H1 (cell line): ENCODE results near the gene TTC4. TPM values are rescaled to one million over a fixed set of nuclear protein-coding genes. Genes with fewer than 3 reads are reported as not detected.

Experiments
- CTCF ChIA-PET: fragments of 300-600 bp; sonication (Branson Sonifier 250); formaldehyde crosslinking; loops from one replicate; lab custom pipeline; 2021; ENCODE audit not compliant: partially characterized antibody; lab: Charles Lee
- POLR2A ChIA-PET: fragments of 300-600 bp; sonication (Branson Sonifier 250); formaldehyde crosslinking; loops from one replicate; lab custom pipeline; 2021; ENCODE audit warnings: inconsistent platforms; ENCODE audit not compliant: partially characterized antibody; lab: Charles Lee
- DNase-seq, 2 experiments: peaks; one replicate each; pipeline versions ENCODE4 v3.0.0 to v3.0.0-alpha.2; 2010 to 2022; ENCODE audit warnings: low spot score in 2 of 2, low read depth in 1 of 2, mixed read lengths in 1 of 2
- FAIRE-seq: peaks from 2 replicates; lab custom pipeline; 2011; peaks lifted over from hg19 to GRCh38; lab: Jason Lieb, UNC
- H2AFZ ChIP-seq: 2 replicates; pipeline ENCODE4 v1.8.1; 2012; ENCODE audit warnings: low read length, inconsistent platforms
- H2AK5ac ChIP-seq: 2 replicates; pipeline ENCODE4 v1.6.1; 2013; ENCODE audit warnings: low read depth, low read length
- H2BK120ac ChIP-seq: replicated peaks from 2 replicates; pipeline ENCODE3; 2013; ENCODE audit warnings: low read depth, low read length, inconsistent platforms
- H2BK12ac ChIP-seq: 2 replicates; pipeline ENCODE4 v1.6.1; 2013; ENCODE audit warnings: low read depth, low read length
- H2BK15ac ChIP-seq: 2 replicates; pipeline ENCODE4 v1.6.1; 2013; ENCODE audit warnings: low read length
- H2BK20ac ChIP-seq: 2 replicates; pipeline ENCODE4 v1.6.1; 2013; ENCODE audit warnings: low read length
- H2BK5ac ChIP-seq: 2 replicates; pipeline ENCODE4 v1.6.1; 2013; ENCODE audit warnings: low read depth, low read length
- H3K14ac ChIP-seq: 2 replicates; pipeline ENCODE4 v1.6.1; 2013; ENCODE audit warnings: inconsistent platforms; ENCODE audit not compliant: insufficient read length
- H3K18ac ChIP-seq: 2 replicates; pipeline ENCODE4 v1.6.1; 2013; ENCODE audit warnings: low read length; ENCODE audit errors: extremely low read depth
- H3K23ac ChIP-seq: 2 replicates; pipeline ENCODE4 v1.6.1; 2013; ENCODE audit warnings: inconsistent platforms; ENCODE audit not compliant: insufficient read length
- H3K23me2 ChIP-seq: 2 replicates; pipeline ENCODE4 v1.6.1; 2013; ENCODE audit warnings: low read depth, low read length
- H3K27ac ChIP-seq: 2 replicates; pipeline ENCODE4 v1.6.1; 2011; ENCODE audit warnings: low read depth, low read length, inconsistent platforms
- H3K27me3 ChIP-seq, 4 experiments: replicated peaks in 1 of 4; 1 replicate in 1 of 4; 2 replicates in 3 of 4; pipeline versions ENCODE4 v1.6.1 to v1.8.1; 2011 to 2013; ENCODE audit warnings: low read length in 3 of 4, mild to moderate bottlenecking in 3 of 4, inconsistent platforms in 2 of 4, mixed read lengths in 2 of 4, moderate library complexity in 1 of 4; ENCODE audit not compliant: control insufficient read depth in 3 of 4, insufficient read depth in 3 of 4; ENCODE audit errors: extremely low read depth in 1 of 4
- H3K36me3 ChIP-seq, 4 experiments: 2 replicates each; pipeline versions ENCODE4 v1.6.1 to v1.8.1; 2011 to 2013; ENCODE audit warnings: mild to moderate bottlenecking in 4 of 4, low read length in 3 of 4, moderate library complexity in 2 of 4, control low read depth in 1 of 4, inconsistent platforms in 1 of 4; ENCODE audit not compliant: insufficient read depth in 4 of 4, control insufficient read depth in 2 of 4
- H3K4ac ChIP-seq: replicated peaks from 2 replicates; pipeline ENCODE3; 2013; ENCODE audit warnings: low read length, low read depth, mixed read lengths, inconsistent platforms; ENCODE audit not compliant: insufficient read length
- H3K4me1 ChIP-seq, 4 experiments: replicated peaks in 1 of 4; 1 replicate in 1 of 4; 2 replicates in 3 of 4; pipeline versions ENCODE4 v1.6.1 to v1.8.1; 2011 to 2013; ENCODE audit warnings: low read length in 3 of 4, inconsistent platforms in 2 of 4, mixed read lengths in 1 of 4; ENCODE audit not compliant: insufficient read depth in 4 of 4, control insufficient read depth in 3 of 4
- H3K4me2 ChIP-seq, 2 experiments: 2 replicates each; pipeline versions ENCODE4 v1.6.1 to v1.8.1; 2011 to 2013; ENCODE audit warnings: low read depth in 2 of 2, low read length in 2 of 2, control low read depth in 1 of 2, inconsistent platforms in 1 of 2, mild to moderate bottlenecking in 1 of 2; ENCODE audit not compliant: insufficient read depth in 1 of 2
- H3K4me3 ChIP-seq, 4 experiments: fragments of 200-600, 300-600 bp in 1 of 4; sonication (generic), shearing (Covaris generic), sonication (Bioruptor Twin) in 1 of 4; 2 replicates each; pipeline versions ENCODE4 v1.5.1 to v1.8.1; 2011 to 2016; ENCODE audit warnings: low read length in 4 of 4, low read depth in 3 of 4, control low read depth in 2 of 4, inconsistent platforms in 2 of 4, mild to moderate bottlenecking in 2 of 4, mixed read lengths in 1 of 4, moderate library complexity in 1 of 4; ENCODE audit not compliant: insufficient read depth in 2 of 4; ENCODE audit errors: extremely low read depth in 1 of 4
- H3K56ac ChIP-seq: replicated peaks from 2 replicates; pipeline ENCODE3; 2013; ENCODE audit warnings: low read depth, mild to moderate bottlenecking, mixed read lengths, low read length, inconsistent platforms; ENCODE audit not compliant: insufficient read length
- H3K79me1 ChIP-seq: 2 replicates; pipeline ENCODE4 v1.6.1; 2013; ENCODE audit warnings: low read depth, low read length, control low read depth
- H3K79me2 ChIP-seq, 2 experiments: 2 replicates each; pipeline versions ENCODE4 v1.6.1 to v1.8.1; 2012 to 2013; ENCODE audit warnings: low read length in 2 of 2, mild to moderate bottlenecking in 2 of 2, inconsistent platforms in 1 of 2; ENCODE audit not compliant: insufficient read depth in 2 of 2, control insufficient read depth in 1 of 2
- H3K9ac ChIP-seq, 4 experiments: replicated peaks in 1 of 4; 1 replicate in 1 of 4; 2 replicates in 3 of 4; pipeline versions ENCODE4 v1.6.1 to v1.8.1; 2011 to 2013; ENCODE audit warnings: low read depth in 3 of 4, low read length in 3 of 4, control low read depth in 2 of 4, mild to moderate bottlenecking in 2 of 4, moderate library complexity in 2 of 4, inconsistent platforms in 1 of 4; ENCODE audit errors: extremely low read depth in 1 of 4
- H3K9me3 ChIP-seq, 2 experiments: 2 replicates each; pipeline versions ENCODE4 v1.6.1 to v1.8.1; 2012 to 2013; ENCODE audit warnings: mild to moderate bottlenecking in 2 of 2, moderate library complexity in 2 of 2, control low read depth in 1 of 2, inconsistent platforms in 1 of 2, low read depth in 1 of 2, low read length in 1 of 2, mixed read lengths in 1 of 2; ENCODE audit not compliant: insufficient read depth in 2 of 2
- H4K20me1 ChIP-seq, 2 experiments: replicated peaks in 1 of 2; 2 replicates each; pipeline versions ENCODE3 to v1.8.1; 2011 to 2013; ENCODE audit warnings: inconsistent platforms in 2 of 2, low read length in 2 of 2, mild to moderate bottlenecking in 1 of 2; ENCODE audit not compliant: insufficient read depth in 2 of 2, control insufficient read depth in 1 of 2
- H4K5ac ChIP-seq: 2 replicates; pipeline ENCODE4 v1.6.1; 2013; ENCODE audit warnings: low read length, low read depth, mixed read lengths, inconsistent platforms; ENCODE audit not compliant: insufficient read length
- H4K8ac ChIP-seq: 2 replicates; pipeline ENCODE4 v1.8.0; 2013; ENCODE audit warnings: mild to moderate bottlenecking, moderate library complexity, low read length, inconsistent platforms; ENCODE audit not compliant: insufficient read depth; ENCODE audit errors: extremely low read depth
- H4K91ac ChIP-seq: replicated peaks from 2 replicates; pipeline ENCODE3; 2013; ENCODE audit warnings: low read length, mixed read lengths, inconsistent platforms; ENCODE audit not compliant: insufficient read length
- ATF2 ChIP-seq: IDR thresholded peaks from 2 replicates; pipeline ENCODE4 v1.6.1; 2012; ENCODE audit warnings: low read length, inconsistent platforms
- CEBPB ChIP-seq: IDR thresholded peaks from 2 replicates; pipeline ENCODE4 v1.6.1; 2012; ENCODE audit warnings: low read depth, low read length
- CHD1 ChIP-seq: IDR thresholded peaks from 2 replicates; pipeline ENCODE4 v1.6.1; 2012; ENCODE audit warnings: low read depth, low read length, improper control_type of control experiment
- CREB1 ChIP-seq: IDR thresholded peaks from 2 replicates; pipeline ENCODE4 v1.6.1; 2012; ENCODE audit warnings: inconsistent platforms
- CTBP2 ChIP-seq: IDR thresholded peaks from 2 replicates; pipeline ENCODE4 v1.7.0; 2011; ENCODE audit warnings: borderline replicate concordance, mild to moderate bottlenecking, moderate library complexity, mixed read lengths, low read length; ENCODE audit not compliant: insufficient read depth, insufficient read length
- KDM1A ChIP-seq: fragments of 200-600, 300-600 bp; sonication (generic); IDR thresholded peaks from 2 replicates; pipeline ENCODE4 v1.7.1; 2016; ENCODE audit warnings: mild to moderate bottlenecking, low read length, borderline replicate concordance
- KDM4A ChIP-seq: IDR thresholded peaks from one replicate; pipeline ENCODE4 v1.7.1; 2012; ENCODE audit warnings: low read depth, mild to moderate bottlenecking, moderate library complexity, low read length, inconsistent platforms; ENCODE audit not compliant: severe bottlenecking
- NANOG ChIP-seq: IDR thresholded peaks from 2 replicates; pipeline ENCODE4 v1.6.1; 2011; ENCODE audit warnings: low read length, low read depth, mild to moderate bottlenecking, inconsistent platforms; ENCODE audit not compliant: insufficient read depth, poor library complexity, severe bottlenecking
- POLR2A ChIP-seq, 2 experiments: IDR thresholded peaks; 1 replicate in 1 of 2; 2 replicates in 1 of 2; pipeline ENCODE4 v1.6.1; 2011; ENCODE audit warnings: low read depth in 2 of 2, low read length in 2 of 2, mild to moderate bottlenecking in 2 of 2; ENCODE audit errors: control extremely low read depth in 1 of 2
- POU5F1 ChIP-seq: IDR thresholded peaks from 2 replicates; pipeline ENCODE4 v1.6.1; 2011; ENCODE audit warnings: low read depth, mild to moderate bottlenecking, low read length, moderate library complexity
- RXRA ChIP-seq: IDR thresholded peaks from 2 replicates; pipeline ENCODE4 v1.6.1; 2011; ENCODE audit warnings: low read depth, mild to moderate bottlenecking, low read length, moderate library complexity; ENCODE audit not compliant: insufficient read depth
- TCF12 ChIP-seq: IDR thresholded peaks from 2 replicates; pipeline ENCODE4 v1.6.1; 2011; ENCODE audit warnings: low read depth, mild to moderate bottlenecking, low read length
- WGBS, 2 experiments: shearing (Covaris generic) in 1 of 2; methylation state at CpG; one replicate each; pipeline versions ENCODE4 v1.1.6 to v1.1.7; 2013 to 2015; ENCODE audit warnings: low lambda C conversion rate in 2 of 2, mixed read lengths in 2 of 2, inconsistent platforms in 1 of 2, low coverage in 1 of 2, missing lambda C conversion rate in 1 of 2; ENCODE audit not compliant: insufficient replicate concordance in 2 of 2, insufficient coverage in 1 of 2, insufficient read length in 1 of 2; ENCODE audit errors: extremely low coverage in 1 of 2, missing lambda C conversion rate in 1 of 2; 5-methylcytosine and 5-hydroxymethylcytosine counted together
- polyA plus RNA-seq, 7 experiments: library from polyadenylated mRNA; depleted of rRNA in 3 of 7; stranded (reverse) in 5 of 7; unstranded in 2 of 7; fragments of >200 nt in 5 of 7; fragments of 200-250 nt in 2 of 7; gene quantifications; 1 replicate in 5 of 7; 2 replicates in 1 of 7; 4 replicates in 1 of 7; pipeline versions ENCODE4 v1.2.1 to v1.2.3, GENCODE V29; 2011 to 2013; ENCODE audit warnings: missing spikeins in 2 of 7, mixed read lengths in 2 of 7
- total RNA-seq: library from RNA; stranded (reverse); fragmentation: NEBNext Ultra II Directional; extraction: Animal tissue kit (Norgen Biotek cat#: 25700); gene quantifications from 2 replicates; pipeline ENCODE4 v1.2.1, GENCODE V29; 2021
- TF ChIP-seq, protein P1 (sequence below): IDR thresholded peaks from 2 replicates; pipeline ENCODE4 v1.6.1; 2012; ENCODE audit warnings: inconsistent platforms

Gene TTC4
- total and polyA plus RNA-seq, 2 of the 8 experiments (the other 6 are each of a cell fraction or from before 2014, with no cell fraction given) = 21.0 to 25.1 TPM

- 94% methylated on average over 10 of the region's 10 CpGs; no CpG with 5 or more reads in 1 of the 2 experiments for WGBS, 2 experiments
- H3K18ac ChIP-seq = no peak overlapping the region
- H3K27ac ChIP-seq = no peak overlapping the region
- H3K4me1 ChIP-seq = no peaks in the 10 kb centered on the region
- FAIRE-seq (no peak), DNase-seq (no peak)
- no peak overlapping the region for H3K4me2 ChIP-seq
- H3K36me3 ChIP-seq = no peaks in the 10 kb centered on the region
- no peak overlapping the region for H2AK5ac ChIP-seq
- H3K56ac ChIP-seq = no peak overlapping the region
- H3K79me1 ChIP-seq = no peaks in the 10 kb centered on the region
- H2AFZ ChIP-seq = no peak overlapping the region
- no peak overlapping the region for H4K91ac ChIP-seq
- no peak overlapping the region for H2BK15ac ChIP-seq
- H4K20me1 ChIP-seq = no peaks in the 10 kb centered on the region
- no peak overlapping the region for H3K14ac ChIP-seq
- no peak overlapping the region for H3K4me3 ChIP-seq
- H2BK120ac ChIP-seq = no peak overlapping the region
- no peaks in the 10 kb centered on the region for H3K23me2 ChIP-seq
- no peaks in the 10 kb centered on the region for H3K9me3 ChIP-seq
- no peak overlapping the region for H3K23ac ChIP-seq
- no peak overlapping the region for H3K4ac ChIP-seq
- no peak overlapping the region for H3K9ac ChIP-seq
- no peak overlapping the region for H2BK5ac ChIP-seq
- no peak overlapping the region for H4K5ac ChIP-seq
- no peak overlapping the region for H2BK20ac ChIP-seq
- no peak overlapping the region for H2BK12ac ChIP-seq
- ChIA-PET POLR2A (no interaction called here), CTCF (interaction anchor here (1.1 to 1.8 kb wide), 2 partner anchors 29 to 189 kb away, joined by 3 read pairs; no protein-coding TSS in a partner anchor)
- no peaks in the 10 kb centered on the region for H3K79me2 ChIP-seq
- peaks cover 0 to 8% (median 3%) of the 10 kb centered on the region in 4 experiments; a peak in 3 of 7 replicates for H3K27me3 ChIP-seq
- no peak overlapping the region for H4K8ac ChIP-seq
- TF ChIP-seq POLR2A (IDR thresholded peaks at IDR 0.05; ENCODE audit: control extremely low read depth in 1 of 2, low read depth in 2 of 2, low read length in 2 of 2) = no peak
- TF ChIP-seq CTBP2 = no peak
- TF ChIP-seq POU5F1 = no peak
- TF ChIP-seq KDM4A = no peak
- TF ChIP-seq TCF12 = no peak
- no peak for TF ChIP-seq CHD1
- no peak for TF ChIP-seq ATF2
- TF ChIP-seq KDM1A = no peak
- no peak for TF ChIP-seq RXRA
- no peak for TF ChIP-seq NANOG
- TF ChIP-seq, protein P1, sequence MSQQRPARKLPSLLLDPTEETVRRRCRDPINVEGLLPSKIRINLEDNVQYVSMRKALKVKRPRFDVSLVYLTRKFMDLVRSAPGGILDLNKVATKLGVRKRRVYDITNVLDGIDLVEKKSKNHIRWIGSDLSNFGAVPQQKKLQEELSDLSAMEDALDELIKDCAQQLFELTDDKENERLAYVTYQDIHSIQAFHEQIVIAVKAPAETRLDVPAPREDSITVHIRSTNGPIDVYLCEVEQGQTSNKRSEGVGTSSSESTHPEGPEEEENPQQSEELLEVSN = no peak
- no peak for TF ChIP-seq CREB1
- TF ChIP-seq CEBPB = no peak
Observed at GRCh38 chr1:54703471-54703870, 12.2 kb upstream of the TTC4 start.
